Stimulated activated naive CD4-positive, alpha-beta T cell (primary cell): ENCODE results near the gene TBC1D22A.

Experiments used
- DNase-seq, 6 experiments: peaks; one replicate each; lab custom pipeline; 2025; lab: John Stamatoyannopoulos, UW

TBC1D22A gene

DNA sequence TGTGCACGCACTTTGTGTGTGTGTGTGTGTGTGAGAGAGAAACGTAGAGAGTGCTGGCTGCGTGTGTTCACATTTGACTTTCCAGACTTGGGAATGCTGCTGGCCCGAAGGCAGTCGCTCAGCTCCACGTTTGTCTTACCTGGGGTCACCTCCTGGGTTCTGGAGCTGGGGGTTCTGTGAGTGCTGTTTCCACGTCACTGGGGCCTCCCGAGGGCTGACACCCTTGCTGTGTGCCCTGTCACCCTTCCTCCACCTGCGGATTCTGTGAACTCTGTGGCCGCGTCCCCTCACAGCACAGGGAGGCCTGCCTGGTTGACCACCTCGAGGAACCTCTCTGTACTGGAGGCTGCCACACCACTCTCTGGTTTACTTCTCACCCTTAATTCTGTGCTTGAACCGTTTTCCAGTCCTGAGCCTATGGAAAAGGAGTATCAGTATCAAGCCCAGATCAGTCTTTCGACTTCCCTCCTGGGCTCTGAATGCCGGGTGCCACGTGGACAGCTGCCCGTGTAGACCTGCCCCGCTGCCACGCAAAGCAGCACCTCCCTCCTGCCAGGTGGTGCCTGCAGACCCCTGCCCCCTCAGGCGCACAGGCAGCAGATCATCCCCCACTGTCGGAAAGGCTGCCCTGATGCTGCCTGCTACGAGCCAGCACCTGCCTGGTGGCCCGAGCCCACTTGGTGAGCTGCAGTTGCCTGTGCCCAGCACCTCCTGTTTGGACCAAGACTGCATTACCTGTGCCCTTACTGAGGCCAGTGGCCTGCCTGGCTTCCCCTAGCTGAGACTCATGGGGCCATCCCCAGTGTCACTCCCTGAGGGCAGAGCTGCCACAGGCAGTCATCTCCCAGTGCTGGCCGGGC, 233.3 kb downstream of the TBC1D22A start:
- no peak for DNase-seq

- DNase-seq, result no peak
Observed at GRCh38 chr22:46996595-46997310, 234.3 kb downstream of the TBC1D22A start.

DNA sequence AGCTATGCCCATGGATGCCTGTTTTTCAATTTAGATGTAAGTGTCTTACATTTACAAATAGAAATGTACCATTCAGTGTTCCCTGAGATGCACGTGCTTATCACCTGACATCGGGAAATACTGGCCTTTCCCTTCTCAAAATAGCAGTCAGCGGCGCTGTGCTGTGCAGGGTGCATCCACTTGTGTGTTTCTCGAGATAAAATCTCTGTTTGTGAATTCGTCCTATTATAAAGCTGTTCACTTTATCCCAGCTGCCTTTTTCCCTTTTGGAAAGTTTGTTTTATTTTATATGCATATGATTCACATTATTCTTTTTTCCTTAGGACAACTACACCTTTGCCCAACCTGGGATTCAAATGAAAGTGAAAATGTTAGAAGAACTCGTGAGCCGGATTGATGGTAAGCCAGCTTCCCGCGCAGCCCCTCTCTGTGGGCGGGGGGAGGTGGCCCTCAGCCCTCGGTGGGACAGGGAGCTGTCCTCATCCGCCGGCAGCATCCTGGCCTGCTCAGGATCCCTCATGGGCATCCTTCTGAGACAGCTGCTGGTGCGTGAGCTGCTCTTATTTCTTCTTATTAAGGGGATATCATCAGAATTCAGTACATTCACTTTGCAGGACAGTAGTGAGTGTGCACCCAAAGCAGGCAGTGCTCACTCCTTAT, 235.0 kb downstream of the TBC1D22A start:
- no peak for DNase-seq

DNA sequence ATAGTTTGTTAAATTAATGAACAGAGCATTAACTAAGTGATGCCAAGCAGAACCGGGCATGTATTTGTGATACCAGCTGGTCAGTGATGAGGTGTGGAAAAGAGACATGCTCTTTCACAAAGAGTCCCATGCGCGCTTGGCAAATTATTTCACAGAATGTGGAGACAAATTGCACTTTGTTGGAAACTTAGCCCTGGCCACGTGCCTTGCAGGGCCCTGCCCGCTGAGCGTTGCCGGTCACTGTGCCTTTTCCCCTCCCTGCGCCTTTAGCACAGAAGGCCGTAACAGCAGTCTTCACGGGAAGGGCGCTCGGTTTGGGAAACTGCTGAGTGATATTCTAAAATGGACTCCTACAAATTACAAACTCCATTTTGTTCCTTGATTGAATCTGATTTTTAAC, 235.9 kb downstream of the TBC1D22A start:
- DNase-seq, result no peak

GRCh38 chr22:47000256-47000655, 237.8 kb downstream of the TBC1D22A start:
- DNase-seq, result no peak

DNA sequence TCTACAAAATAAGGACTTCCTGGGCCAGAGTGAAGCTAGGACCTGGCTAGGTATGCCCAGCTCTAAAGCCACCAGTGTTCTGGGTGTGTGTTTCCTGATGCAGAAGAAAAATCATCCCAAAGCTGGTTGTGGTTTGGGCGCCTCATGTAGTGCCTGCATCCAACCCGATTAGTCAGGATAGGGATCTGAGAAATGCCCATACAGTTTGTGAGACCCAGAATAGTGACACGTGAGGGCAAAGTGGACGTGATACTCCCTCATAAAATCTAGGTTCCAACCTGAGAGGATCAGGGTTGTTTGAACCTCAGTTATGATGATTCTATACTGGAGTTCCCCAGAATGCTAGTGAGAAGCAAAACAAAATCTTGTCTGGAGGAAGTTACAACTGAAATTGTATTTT, 238.4 kb downstream of the TBC1D22A start:
- no peak for DNase-seq

DNA sequence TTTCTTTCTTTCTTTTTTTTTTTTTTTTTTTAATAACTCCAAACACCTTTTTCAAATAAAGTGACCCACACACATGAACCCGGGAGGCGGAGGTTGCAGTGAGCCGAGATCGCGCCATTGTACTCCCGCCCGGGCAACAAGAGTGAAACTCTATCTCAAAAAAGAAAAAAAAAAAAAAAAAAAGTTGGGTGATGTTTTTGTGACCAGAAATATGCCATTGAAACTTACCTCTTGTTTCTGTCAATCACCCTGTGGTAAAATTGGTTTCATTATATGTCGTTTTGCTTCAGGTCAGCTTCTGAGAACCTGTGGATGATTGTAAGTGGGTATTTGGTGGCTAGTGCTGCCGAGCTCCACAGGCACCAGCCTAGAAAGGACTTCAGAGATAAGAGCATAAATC, 238.8 kb downstream of the TBC1D22A start:
- no peak for DNase-seq

GRCh38 chr22:47002692-47003091, 240.2 kb downstream of the TBC1D22A start:
- no peak for DNase-seq

DNA sequence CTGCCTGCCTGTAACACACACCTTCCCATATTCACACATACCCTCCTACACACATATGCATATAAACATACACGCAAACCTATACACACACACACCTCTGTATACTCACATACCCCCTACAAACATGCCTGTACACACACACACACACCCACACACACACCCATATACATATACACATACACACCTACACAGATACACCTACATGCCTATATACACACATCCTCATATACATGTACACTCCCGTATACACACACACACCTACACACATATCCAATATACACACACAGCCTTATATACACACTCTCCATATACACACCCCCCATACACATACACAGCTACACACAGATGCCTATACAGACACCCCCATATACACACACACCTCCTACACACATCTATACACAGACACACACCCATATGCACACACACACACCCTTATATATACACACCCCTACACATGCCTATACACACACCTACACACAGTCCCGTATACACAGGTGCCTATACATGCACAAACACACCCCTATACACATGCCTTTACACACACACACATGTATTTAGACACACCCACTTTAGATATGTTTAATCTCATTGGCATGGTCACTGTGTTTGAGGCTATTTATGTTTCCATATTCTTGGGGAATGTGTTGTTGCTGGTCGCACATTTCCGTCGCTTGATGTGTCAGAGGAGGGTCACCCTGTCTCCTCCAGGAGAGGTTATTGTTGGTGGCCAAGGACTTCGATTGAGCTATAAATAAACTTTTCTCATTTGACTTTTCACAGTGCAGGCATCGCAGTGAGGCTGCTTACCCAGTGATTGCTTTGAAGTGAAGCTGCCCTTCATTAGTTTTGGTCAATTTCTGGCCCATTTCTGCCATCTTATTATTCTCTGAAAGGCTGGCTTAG, 243.3 kb downstream of the TBC1D22A start:
- no peak for DNase-seq

DNA sequence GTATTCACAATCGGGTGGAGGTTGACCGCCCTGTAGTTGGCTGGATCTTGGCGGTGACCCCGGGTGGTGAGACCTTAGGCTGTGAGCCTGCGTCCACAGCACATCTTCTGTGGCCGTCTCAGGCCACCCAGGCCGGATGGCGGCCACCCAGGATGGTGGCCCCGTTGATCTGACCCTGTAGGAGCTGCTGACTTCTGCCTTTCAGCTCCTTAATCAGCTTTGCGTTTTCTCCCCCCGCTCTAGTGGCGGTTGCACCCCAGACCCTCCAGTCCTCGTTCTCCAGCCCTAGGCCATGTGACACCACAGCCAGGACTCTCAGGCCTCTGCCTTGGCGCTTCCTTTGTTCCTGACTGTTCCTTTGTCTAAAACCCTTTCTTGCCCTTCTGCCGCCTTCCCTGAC, 244.0 kb downstream of the TBC1D22A start:
- DNase-seq, result no peak

DNA sequence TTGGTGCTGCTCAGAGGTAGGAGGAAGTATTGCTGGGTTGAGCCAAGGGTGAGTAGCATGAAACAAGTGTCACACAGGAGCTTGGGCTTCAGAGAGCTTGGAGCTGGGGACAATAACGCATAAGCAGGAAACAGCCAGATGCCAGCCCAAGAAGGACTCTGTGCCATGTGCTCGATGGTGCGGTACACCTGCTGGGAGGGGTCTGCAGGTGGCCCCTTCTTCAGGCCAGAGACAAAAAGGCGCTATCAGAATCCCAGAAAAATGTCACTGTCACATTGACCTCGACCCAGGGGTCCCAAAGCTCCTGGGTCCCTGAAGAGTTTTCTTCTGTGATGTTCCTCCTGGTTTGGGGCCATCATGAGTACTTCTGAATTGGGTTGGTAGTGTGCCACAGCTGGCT, 244.4 kb downstream of the TBC1D22A start:
- no peak for DNase-seq

- no peak for DNase-seq
Observed at GRCh38 chr22:47007496-47007895, 245.0 kb downstream of the TBC1D22A start.

DNA sequence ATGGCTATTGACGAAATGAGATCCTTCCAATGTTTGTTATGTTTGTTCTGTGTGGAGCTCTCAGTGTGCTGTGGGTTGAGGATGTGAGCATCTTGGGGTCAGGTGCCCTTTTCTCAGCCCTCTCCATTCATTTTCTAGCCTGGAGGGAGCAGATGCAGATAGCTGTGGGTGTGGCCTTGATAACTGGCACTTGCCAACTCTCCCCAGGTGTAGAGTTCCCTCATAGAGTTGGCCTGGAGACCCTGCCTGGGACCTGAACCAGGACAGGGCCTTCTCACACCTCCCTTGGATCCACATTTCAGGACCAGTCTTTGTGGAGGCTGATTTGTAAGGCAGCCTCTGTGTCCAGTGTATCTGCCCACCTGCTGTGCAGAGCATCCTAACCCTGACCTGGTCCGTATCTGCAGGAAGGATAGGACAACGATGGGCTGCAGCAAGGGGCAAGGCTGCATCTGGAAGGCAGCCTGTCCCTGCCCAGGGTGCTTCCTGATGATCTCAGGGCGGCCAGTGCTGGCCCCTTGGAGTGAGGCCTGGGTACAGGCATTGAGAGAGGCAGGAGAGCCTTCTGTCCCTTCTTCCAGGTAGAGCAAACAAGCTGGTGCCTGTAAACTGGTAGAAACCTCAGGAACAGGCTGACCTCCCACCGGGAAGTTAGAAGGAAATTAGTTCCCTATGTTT, 245.9 kb downstream of the TBC1D22A start:
- DNase-seq, result no peak

- no peak for DNase-seq
Observed at GRCh38 chr22:47009304-47010101, 247.1 kb downstream of the TBC1D22A start.

DNA sequence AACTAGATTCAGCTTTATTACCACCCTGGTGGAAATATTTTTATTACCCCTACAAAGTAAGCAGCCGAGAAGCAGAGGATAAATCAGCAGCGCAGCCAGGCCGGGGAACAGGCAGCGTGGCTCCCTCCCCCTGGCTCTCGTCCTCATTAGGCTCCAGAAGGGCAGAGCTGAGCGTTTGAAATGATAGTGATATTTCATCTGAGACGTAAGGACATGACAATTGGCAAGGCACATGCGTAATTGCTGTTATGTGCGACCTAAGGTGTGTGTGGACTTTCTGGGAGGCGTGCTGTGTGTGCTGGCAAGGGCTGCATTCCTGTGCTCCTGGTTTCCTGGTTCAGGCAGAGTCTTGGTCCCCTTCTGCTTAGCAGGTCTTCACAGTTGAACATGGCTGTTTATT, 247.8 kb downstream of the TBC1D22A start:
- DNase-seq, result no peak

DNA sequence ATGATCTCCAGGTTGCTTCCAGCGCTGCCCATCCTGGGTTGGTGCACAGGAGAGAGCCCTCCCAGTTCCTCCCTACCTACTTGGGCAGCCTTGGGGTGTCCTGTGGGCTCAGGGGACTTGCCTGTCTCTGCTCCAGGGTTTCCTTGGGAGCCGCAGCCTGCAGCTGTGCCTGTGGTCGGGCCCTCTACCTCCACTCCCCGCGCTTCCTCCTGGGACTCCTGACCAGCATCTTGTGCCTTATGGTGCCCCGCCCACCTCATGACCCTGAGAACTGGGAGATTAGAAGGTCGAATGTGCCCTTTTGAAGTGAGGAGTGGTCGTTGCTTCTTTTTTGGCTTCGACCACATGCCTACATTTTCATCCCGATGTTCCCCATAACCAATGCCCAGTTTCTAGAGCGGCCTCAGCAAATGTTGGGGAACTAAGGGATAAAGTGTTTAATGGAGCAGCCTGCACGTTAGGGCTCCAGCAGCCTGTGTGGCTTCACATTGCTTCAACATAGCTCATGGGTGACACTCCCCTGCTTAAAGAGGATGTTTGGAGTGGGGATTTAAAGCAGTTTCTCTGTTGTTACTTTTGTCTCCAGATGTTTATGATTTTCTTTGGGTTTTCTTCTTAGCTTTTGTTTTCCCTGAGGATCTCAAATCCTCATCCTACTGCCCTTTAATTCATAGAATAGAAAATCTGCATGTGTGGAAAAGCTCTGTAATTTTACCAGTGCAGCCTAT, 248.8 kb downstream of the TBC1D22A start:
- no peak for DNase-seq

DNA sequence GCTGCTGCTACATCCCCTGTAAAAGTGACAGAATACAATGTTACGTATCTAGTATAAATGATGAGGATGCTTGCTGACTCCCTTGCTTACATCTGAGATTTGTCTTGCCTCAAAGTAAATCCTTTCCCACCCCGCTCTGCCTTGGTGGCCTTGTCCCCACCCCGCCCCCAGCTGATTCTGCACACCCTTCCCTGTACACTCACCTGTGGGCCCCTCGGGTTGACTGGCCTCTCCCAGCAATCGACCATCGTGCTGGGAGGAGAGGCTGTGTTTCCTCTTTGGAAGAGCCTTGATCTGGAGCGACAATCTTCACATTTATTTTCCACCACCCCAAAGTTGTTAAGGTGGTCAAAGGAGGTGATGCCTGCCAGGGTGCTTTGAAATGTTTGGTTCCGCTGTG, 249.4 kb downstream of the TBC1D22A start:
- DNase-seq, result no peak

DNA sequence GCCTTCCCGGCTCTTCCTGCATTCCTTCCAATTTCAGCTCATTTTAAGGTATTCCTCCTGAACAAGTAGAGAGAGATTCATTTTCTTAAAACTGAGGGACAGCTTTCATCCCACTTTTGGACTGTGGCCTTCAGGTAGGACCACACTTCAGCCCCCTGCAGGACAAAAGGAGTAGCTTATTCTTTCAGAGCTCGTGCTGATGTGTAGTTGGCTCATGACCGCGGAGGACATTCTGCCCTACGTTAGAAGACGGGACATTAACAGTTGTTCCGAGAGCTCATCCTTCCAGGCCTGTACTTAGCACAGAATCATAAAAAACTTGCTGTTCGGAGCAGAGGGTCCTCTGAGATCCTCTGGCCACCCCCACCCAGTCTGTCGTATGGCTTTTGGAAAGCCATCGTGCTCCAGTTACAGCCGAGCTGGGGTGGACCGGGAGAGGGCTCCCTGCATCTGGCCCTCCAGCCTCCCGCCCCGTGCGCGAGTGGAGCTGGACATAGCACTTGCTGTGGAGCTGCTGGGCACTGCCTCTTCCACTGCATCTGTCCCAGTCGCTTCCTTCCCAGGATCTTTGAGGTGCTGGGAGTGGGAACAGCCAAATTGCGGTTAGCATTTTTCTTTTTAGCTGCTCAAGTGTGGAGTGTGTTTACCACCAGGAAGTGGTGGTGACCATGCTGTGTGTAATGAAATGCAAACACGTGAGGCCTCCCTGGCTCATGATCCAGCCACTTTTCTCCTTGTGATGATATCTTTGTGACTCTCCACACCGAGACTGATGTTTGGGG, 250.3 kb downstream of the TBC1D22A start:
- DNase-seq, result no peak
